GM21360 (cell line): ENCODE data around the gene RNU1-1.
"Not testable (repeated sequence)": the region's sequence is repeated elsewhere in the genome, so short reads cannot be mapped to it uniquely, and the experiment has no call there.

Source experiments
- ATAC-seq: cut with Tn5 transposase; IDR thresholded peaks from one replicate; pipeline ENCODE4 v1.9.1; 2021; ENCODE audit warnings: mild to moderate bottlenecking, moderate library complexity; ENCODE audit not compliant: unreplicated experiment

Gene RNU1-1

GRCh38 chr1:16498047-16498446, 16.0 kb downstream of the RNU1-1 start:
- not testable (repeated sequence) for ATAC-seq

GRCh38 chr1:16497474-16497904, 16.6 kb downstream of the RNU1-1 start:
- not testable (repeated sequence) for ATAC-seq

GRCh38 chr1:16493731-16494130, 20.4 kb downstream of the RNU1-1 start:
- not testable (repeated sequence) for ATAC-seq

GRCh38 chr1:16492937-16493336, 21.1 kb downstream of the RNU1-1 start:
- not testable (repeated sequence) for ATAC-seq

GRCh38 chr1:16491056-16491675, 22.9 kb downstream of the RNU1-1 start:
- no peak for ATAC-seq

- not testable (repeated sequence) for ATAC-seq
Observed at GRCh38 chr1:16489195-16489880, 24.7 kb downstream of the RNU1-1 start.

GRCh38 chr1:16487011-16487410, 27.1 kb downstream of the RNU1-1 start:
- ATAC-seq, result not testable (repeated sequence)

GRCh38 chr1:16486316-16486715, 27.8 kb downstream of the RNU1-1 start:
- not testable (repeated sequence) for ATAC-seq

GRCh38 chr1:16484931-16485330, 29.2 kb downstream of the RNU1-1 start:
- no peak for ATAC-seq

GRCh38 chr1:16484501-16484835, 29.6 kb downstream of the RNU1-1 start:
- ATAC-seq, result no peak

- not testable (repeated sequence) for ATAC-seq
Observed at GRCh38 chr1:16483639-16484500, 30.2 kb downstream of the RNU1-1 start.

GRCh38 chr1:16483146-16483545, 30.9 kb downstream of the RNU1-1 start:
- not testable (repeated sequence) for ATAC-seq

- ATAC-seq, result no peak
Observed at GRCh38 chr1:16478091-16478490, 36.0 kb downstream of the RNU1-1 start.

GRCh38 chr1:16475771-16476770, 38.0 kb downstream of the RNU1-1 start:
- ATAC-seq, result not testable (repeated sequence)

GRCh38 chr1:16474891-16475290, 39.2 kb downstream of the RNU1-1 start:
- ATAC-seq, result not testable (repeated sequence)

GRCh38 chr1:16474166-16474800, 39.8 kb downstream of the RNU1-1 start:
- ATAC-seq, result no peak

GRCh38 chr1:16468558-16468957, 45.5 kb downstream of the RNU1-1 start:
- no peak for ATAC-seq

- no peak for ATAC-seq
Observed at GRCh38 chr1:16464917-16465625, 49.0 kb downstream of the RNU1-1 start.
